B cell (primary cell): ENCODE data around the gene CST9.

ENCODE experiments used
- CTCF ChIP-seq: fragments of 200-600 bp; IDR thresholded peaks from one replicate; pipeline ENCODE4 v1.8.0; 2022; ENCODE audit warnings: antibody characterized with exemption, mild to moderate bottlenecking
- EZH2 ChIP-seq: IDR thresholded peaks from 2 replicates; pipeline ENCODE4 v1.6.1; 2012; ENCODE audit warnings: borderline replicate concordance, low read depth, mild to moderate bottlenecking, moderate library complexity, low read length; ENCODE audit not compliant: insufficient read depth, poor library complexity, severe bottlenecking

DNA sequence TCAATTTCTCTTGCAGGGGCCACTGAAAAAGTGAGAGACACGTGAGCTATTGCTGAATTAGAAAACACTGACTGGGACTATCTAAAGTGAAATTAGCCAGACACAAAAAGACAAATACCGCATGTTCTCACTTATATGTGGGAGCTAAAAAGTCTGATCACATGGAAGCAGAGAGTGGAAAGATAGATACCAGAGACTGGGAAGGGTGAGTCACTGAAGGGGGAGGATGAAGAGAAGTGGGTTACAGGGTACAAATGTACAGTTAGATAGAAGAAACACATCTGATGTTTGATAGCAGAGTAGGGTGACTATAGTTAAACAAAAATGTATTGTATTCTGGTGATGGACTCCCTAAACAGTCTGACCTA is 18.6 kb upstream of the CST9 start:
- TF ChIP-seq CTCF, result no peak
- no peak for TF ChIP-seq EZH2
